NCI-H1694 treated with DMSO at 0.1 percent for 48 hours (cell line): ENCODE results near the gene GNRH2.
"Not testable (repeated sequence)": the region's sequence is repeated elsewhere in the genome, so short reads cannot be mapped to it uniquely, and the experiment has no call there.

ENCODE experiments used
- DNase-seq: peaks from one replicate; lab custom pipeline; 2025; lab: John Stamatoyannopoulos, UW

GNRH2 gene, protein sequence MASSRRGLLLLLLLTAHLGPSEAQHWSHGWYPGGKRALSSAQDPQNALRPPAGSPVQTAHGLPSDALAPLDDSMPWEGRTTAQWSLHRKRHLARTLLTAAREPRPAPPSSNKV

DNA sequence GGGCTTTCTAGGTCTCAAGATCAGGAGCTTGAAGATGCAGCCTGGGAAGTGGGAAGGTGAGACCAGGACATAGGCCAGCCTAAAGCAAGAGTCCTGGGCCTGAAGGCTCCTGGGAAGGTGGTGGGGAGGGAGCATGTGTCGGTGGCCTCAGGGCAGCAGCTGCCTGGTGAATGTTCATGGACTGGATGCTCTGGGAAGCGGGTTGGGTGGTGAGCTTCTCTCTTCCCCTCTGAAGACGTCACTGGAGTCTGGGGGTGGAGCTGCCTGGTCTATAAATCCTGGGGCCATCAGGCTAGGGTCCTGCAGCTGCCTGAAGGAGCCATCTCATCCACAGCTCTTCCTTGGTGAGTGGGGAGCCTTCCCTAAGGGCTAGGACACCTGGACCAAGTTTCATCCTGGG lies at the start of gene GNRH2:
Gene GNRH2, plus strand, starts transcription at position 301 of the 400 bp plus-strand sequence. CDS start 793 bp downstream, outside the sequence.
- DNase-seq: no peak

DNA sequence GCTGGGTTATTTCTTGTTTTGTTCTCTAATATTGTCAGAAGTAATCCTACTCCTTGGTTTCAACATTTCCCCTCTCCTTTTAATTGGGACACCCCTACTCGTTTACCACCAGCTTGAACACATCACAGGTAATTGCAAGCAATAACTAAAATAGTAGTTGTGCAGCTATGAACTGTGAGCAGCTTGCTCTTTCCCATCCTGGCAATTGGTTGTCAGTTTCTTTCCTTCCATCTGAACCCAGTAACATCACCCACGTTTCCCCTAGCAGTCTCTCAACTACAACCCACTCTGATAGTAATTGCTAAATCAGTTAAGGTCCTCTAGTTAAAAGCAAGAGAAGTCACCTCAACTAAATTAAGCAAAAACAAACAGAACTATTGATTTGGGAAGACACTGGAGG lies 47.6 kb upstream of the GNRH2 start:
- DNase-seq: no peak

DNA sequence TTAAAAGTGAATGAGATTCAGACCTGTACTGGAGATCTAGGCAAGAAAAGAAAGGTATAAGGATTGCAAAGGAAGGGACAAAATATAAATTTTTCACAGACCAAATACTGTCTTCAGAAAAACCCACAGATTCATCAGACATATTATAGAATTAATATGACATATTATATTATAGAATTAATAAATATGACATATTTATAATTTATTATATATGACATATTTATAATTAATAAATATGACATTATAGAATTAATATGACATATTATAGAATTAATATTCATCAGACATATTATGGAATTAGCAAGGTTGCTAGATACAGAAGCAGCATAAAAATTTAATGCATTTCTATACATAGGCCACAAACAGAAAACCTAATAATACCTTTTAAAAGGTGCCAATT lies 44.7 kb upstream of the GNRH2 start:
- no peak for DNase-seq

DNA sequence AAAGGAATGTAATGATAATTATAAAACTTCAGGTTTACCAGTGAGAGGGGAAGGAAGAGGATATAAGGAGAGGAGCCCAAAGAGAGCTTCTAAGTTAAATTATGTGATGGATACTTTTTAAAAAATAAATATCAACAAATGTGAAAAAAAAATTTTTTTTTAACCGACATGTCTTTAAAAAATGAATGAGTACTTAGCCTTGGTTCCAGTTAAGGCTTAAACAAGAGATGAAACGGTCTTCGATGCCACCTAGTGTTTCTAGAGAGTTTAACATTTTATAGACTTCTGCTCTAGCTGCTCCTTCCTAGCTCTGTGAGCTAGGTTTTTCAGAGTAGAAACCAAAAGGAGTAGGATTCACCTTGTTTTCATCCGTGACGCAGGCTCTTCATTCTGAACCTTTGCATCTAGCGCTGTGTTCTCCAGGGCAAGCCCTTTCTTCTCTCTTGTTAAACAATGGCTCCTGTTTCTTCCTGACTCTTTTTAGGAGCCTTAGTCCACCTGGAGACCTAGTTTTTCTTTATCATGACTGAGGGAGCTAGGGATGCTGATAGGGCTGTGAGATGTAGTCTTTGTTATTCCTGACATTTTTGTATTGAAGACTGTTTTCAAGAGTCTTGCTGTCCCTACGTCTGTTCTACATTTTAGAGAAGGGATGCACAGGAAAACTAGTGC lies 42.4 kb upstream of the GNRH2 start:
- peak; percentile 79 for DNase-seq

DNA sequence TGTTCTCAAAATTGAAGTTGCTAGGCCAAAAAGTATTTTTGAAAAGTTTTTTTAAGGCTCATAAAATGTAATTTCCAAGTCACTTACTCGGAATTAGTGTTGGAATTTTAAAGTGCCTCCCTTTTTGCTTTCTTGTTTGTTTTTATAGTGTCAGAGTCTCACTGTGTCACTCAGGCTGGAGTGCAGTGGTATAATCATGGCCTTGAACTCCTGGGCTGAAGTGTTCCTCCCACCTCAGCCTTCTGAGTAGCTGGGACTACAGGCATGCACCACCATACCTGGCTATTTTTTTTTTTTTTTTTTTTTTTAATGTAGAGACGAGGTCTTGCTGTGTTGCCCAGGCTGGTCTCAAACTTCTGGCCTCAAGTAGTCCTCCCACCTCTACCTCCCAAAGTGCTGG lies 40.0 kb upstream of the GNRH2 start:
- DNase-seq: no peak

DNA sequence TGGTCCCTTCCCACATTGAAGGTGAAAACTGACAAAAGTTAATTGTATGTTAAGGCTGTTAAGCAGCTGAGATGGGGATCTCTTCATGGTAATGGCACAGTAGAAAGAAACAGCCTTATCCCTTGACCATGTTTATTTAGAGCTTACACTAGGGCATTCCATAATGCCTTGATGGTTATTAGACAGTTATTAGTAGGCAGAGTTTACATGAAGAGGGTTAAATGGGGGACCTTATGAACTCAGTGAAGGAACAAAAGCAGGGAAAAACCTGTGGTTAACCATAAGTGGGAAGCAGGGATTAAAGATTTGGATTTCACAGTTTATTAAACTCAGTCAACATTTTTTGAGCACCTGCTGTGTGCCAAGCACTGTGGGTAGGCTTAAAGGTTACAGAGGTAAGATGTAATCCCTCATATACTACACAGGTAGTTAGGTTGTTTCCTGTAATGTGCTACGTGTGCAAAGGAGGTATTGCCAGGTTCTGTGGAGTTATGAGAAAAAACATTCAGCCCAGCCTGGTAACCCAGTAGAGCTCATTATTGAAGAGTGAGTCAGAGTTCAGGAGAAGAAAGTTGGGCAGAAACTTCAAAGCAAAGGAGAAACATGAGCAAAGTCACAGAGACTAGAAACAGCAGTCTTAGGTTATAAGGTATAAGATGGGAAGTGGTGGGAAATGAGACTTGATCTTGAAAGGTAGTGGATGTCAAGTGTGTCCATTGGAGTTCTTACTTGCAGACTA lies 32.3 kb upstream of the GNRH2 start:
- no peak for DNase-seq

DNA sequence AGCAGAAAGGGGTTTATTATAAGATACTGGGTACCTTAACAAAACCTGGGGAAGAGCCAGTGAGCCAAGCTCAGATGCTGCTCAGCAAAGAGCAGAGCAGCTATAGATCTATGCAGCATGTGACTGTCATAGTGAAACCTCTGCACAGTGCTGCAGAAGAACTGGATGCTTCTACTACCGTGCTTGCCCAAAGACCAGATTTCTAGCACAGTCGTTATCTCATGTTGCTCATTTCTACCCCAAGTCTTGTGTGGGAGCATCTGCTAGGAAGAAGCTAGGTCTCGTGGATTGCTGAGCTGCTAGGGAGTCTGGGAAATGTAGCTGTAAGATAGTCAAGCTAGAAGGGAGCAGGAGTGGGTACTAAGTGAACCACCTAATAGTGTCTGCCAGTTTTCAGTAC lies 31.7 kb upstream of the GNRH2 start:
- no peak for DNase-seq

DNA sequence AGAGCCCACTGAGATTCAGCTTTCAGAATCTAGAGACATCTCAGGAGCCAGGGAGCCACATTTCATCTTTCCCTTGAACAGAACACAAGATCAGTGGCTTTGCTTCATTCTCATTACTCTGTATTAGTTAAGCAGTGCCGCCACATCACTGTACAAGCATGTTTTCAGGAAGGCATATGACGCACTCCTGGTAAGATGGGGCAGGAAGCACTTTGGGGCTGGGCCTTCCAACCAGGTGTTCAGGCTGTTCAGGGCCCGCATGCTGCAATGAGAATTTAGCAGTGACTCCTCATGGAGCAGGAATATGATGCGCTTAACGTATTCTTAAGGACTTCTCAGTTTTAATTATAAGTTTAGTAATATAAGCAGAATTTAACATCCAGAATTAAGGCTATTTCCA lies 29.7 kb upstream of the GNRH2 start:
- no peak for DNase-seq

DNA sequence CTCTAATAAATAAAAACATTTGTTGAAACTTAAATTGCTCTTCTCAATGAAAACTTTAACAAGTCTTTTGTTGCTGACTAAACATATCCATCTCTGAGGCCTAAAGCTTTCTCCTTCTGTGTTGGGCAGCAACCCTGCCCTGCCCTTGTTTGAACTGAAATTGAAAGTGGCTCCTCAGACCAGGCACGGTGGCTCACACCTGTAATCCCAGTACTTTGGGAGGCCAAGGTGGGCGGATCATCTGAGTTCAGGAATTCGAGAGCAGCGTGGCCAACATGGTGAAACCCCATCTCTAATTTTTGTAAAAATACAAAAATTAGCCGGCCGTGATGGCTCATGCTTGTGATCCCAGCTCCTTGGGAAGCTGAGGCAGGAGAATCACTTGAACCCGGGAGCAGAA lies 29.2 kb upstream of the GNRH2 start:
- DNase-seq: no peak

DNA sequence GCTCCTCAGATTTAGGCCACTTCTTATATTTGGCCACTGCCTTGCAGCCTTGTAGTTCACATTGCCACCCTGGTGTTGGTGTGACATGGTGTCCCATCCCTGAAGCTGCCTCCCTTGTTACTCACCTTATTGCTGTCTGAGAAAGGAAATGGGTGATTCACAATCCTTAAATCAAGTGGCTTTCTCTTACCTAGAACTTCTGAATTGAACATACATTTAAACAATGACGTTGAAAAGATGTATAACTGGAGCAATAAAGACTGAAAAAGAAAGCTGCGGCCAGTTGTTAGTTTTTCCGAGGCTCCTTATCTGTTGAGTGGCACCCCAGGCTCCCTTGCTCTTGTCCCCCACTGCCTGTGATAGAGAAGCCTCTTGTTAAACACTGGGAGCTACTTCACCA lies 28.8 kb upstream of the GNRH2 start:
- DNase-seq: no peak

DNA sequence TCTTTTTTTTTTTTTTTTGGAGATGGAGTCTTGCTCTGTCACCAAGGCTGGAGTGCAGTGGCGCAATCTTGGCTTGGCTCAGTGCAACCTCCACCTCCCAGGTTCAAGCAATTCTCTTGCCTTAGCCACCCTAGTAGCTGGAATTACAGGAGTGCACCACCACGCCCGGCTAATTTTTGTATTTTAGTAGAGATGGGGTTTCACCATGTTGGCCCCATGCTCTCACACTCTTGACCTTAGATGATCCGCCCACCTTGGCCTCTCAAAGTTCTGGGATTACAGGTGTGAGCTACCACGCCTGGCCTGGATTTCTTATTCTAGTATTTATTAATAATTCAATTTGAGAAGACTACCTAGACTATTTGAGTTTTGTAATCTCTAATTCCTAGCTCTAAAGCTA lies 28.1 kb upstream of the GNRH2 start:
- not testable (repeated sequence) for DNase-seq

DNA sequence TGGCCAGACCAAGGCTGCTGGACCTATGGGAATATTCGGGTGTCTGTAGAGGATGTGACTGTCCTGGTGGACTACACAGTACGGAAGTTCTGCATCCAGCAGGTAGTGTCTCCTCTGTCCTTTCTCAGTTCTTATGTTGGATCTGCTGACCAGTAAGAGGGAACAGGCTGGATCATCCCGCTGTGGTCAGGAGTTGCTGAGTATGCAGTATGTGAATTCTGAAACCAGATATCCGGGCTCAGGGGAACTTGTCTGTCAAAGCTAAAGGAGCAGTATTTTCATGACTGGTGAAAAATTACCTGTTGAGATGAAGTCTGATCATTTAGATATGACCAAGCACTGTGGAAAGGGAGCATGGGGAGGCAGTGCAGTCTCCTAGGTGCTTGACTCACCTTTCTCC lies 22.1 kb upstream of the GNRH2 start:
- DNase-seq: no peak

DNA sequence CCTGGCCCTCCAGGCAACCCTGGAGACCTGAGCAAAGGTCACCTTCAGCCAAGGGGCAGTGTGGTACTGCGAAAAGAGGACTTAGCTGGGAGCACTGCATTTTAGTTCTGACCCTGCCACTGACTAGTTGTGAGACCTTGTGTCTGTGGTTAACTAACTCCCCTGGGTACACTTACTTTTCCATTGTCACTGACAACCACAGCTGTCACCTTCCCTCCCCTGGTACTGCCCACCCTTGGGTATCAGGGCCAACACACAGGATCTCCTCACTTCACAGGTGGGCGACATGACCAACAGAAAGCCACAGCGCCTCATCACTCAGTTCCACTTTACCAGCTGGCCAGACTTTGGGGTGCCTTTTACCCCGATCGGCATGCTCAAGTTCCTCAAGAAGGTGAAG lies 21.6 kb upstream of the GNRH2 start:
- DNase-seq: no peak

DNA sequence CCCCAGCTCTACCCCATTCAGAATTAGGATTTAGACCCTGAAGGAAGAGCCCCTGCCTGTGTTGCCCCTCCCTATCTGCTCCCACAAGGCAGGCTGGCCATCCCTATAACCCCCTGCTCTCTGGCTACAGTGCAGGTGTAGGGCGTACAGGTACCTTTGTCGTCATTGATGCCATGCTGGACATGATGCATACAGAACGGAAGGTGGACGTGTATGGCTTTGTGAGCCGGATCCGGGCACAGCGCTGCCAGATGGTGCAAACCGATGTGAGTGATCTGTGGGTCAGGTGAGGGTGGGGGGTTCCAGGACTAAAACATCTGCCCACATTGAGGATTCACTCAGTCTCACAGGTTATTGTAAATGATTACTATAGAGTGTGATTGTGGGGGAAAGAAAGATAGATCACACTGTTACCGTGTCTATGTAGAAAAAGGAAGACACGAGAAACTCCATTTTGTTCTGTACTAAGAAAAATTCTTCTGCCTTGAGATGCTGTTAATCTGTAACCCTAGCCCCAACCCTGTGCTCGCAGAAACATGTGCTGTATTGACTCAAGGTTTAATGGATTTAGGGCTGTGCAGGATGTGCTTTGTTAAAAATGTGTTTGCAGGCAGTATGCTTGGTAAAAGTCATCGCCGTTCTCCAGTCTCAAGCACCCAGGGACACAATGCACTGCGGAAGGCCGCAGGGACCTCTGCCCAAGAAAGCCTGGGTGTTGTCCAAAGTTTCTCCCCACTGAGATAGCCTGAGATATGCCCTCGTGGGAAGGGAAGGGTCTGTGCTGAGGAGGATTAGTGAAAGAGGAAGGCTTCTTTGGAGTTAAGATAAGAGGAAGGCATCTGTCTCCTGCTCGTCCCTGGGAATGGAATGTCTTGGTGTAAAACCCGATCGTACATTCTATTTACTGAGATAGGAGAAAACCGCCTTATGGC lies 20.6 kb upstream of the GNRH2 start:
- not testable (repeated sequence) for DNase-seq

DNA sequence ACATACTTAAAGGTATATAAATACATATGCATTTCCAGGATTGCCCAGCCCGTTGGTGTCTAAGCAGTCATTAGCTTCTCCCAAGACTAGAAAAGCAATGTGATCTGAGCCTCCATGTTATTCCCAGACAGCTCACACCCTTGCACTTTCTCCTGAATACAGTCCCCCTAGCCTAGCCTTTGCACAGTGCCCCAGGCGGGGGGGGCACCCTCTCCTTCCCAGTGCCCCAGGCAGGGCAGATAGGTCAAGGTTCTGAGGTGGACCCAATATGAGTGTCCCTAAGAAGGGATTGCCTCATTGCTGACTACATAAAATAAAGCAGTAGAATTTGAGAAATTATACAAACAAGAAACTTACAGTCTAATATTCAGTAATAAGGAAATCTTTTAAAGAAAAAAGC lies 15.4 kb upstream of the GNRH2 start:
- no peak for DNase-seq

DNA sequence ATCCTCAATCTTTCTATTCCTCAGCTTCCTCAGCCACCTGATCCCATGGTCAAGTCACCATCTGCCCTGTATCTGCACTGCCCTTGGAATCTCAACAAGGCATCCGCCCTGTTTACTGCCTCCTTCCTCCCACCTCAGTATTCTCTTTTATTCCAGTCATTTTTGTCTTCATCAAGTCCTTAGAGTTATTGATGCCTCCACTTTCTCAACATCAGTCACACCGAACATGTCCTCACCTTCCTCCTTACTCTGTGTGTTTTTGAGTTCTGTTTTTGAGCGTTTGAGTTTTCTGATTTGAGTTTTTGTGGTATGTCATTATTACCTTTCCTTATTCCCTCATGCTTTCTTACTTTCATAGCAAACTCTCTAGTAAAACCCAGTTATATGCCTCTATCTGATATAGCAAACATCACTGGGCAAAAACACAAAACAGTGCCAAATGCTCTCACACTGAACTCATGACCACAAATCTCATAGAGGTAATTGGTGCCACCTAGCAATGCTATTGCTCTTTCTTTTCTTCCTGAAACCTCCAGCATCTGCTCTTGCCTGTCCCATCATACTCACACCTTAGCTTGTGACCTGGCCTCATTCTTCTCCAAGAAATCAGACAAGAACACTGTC lies 11.8 kb upstream of the GNRH2 start:
- no peak for DNase-seq

DNA sequence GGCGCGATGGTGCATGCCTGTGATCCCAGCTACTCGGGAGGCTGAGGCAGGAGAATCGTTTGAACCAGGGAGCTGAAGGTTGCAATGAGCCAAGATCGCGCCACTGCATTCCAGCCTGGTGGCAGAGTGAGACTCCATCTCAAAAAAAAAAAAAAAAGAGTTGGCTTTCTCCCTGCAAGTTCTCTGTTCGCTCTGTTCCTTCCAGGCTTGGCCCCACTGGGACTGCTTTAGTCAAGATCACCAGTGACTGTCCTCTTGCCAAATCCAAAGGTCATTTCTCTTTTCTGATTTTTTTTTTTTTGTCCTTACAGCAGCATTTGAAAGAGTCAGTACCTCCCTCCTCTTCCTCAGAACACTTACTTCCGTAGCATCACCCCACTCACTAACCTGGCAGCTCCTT lies 10.8 kb upstream of the GNRH2 start:
- no peak for DNase-seq

DNA sequence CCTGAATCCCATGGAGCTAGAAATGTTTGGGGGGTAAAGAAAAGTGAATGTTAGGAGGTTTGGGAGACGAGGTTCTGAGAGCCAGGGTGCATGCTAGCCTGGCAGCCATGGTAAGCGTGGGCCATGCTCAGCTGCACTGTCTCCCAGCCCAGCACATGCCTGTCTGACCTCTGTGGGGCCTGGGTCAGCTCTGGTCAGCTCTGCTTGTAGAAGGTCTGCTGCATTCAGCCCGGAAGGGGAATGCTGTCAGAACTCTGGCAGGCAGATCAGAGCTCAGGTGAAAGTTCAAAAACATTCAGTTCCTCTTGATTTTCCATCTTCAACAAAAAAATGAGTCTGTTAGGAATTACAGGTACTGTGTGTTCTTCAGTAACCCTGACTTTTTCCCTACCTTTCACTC lies 5.8 kb upstream of the GNRH2 start:
- DNase-seq: no peak

DNA sequence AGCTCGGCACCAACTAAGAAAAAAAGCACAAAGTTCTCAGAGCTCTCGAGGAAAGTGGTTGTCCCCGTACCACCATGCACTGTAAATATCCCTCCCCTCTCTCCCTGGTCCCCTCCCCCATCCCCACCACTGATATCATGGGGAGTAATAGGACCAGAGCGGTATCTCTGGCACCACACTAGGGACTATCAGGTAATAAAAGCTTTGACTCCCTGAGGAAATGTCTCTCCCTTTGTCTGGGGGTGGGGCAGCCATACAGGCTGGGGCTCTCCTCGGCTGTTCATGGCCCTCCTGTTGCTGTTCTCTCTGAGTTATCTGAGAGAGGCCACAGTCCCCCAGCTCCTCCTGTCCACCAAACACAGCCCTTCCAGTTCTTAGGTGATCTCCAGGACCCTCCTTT lies 5.0 kb upstream of the GNRH2 start:
- no peak for DNase-seq

DNA sequence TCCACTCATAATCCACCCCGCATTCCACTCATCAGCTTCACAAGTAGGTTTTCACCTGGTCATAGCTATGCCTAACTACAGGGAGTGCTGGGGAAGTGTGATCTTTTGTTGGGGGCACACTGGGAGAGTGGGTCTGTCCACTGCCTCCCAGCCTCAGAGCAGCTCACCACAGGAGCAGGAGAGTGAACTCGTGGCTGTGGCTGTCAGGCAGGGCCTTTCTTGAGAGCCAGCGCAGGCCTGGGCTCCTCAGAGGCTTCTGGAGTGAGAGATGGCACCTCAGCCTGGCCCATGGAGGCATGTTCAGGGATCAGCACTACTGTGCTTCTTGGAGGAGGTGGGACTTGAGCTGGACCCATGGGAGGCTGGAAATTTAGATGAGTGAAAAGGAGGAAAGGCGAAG lies 4.0 kb upstream of the GNRH2 start:
- no peak for DNase-seq

DNA sequence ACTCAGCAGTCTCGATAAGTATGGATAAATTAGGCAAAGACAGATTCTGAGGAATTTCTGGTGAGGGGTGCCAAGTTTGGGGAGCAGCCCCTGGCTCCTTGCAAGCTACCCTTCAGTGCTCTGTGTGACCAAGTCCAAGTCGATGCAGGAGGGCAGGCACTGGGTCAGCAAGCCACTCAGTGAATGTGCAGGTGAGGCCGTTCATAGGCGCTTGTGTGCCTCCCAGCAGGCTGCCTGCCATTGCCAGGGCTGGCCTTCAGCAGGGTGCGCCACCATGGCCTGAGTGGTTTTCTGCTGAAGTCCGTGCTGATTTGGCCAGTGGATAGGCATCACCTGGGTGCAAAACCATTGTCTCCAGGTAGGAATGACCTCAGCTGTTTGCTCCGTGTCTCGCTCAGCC lies 3.3 kb upstream of the GNRH2 start:
- DNase-seq: no peak

DNA sequence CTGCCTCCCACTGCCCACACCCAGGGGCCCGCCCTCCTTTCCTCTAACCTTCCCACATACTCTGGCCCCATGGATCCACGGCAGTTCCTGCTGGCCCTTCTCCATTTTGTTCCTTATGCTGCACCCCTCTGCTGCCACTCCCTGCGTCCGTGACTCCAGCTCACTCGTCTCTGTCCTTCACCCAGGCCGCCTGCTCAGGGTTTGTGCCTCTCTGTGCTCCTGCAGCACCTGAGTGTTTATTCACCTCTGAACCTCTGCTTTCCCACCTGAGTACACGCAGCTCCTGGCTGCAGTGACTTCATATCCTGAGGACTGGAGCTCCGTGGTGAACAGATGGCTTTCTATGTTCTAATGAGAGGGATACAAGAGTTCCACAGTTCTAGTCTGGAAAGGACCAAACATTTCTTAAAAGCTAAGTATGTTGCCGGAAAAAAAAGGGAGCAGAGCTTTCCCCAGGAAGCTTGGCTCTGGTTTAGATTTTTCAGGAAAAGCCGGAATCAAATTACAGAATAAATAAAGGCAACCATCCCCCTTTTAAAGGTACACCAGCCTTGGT lies 1.5 kb upstream of the GNRH2 start:
- DNase-seq: no peak
